Esophagus muscularis mucosa (tissue), 3 donors: Measurements from ENCODE around the gene WDR64.

Source experiments
- CTCF ChIP-seq, 3 experiments: fragments of 200-600 bp in 2 of 3; fragments of 450-650 bp in 1 of 3; sonication (generic) in 2 of 3; IDR thresholded peaks; one replicate each; pipeline ENCODE4 v1.5.1; 2017 to 2019; ENCODE audit warnings: antibody characterized with exemption in 3 of 3, mild to moderate bottlenecking in 2 of 3, moderate library complexity in 1 of 3
- POLR2A ChIP-seq: fragments of 450-650 bp; IDR thresholded peaks from one replicate; pipeline ENCODE4 v1.6.1; 2017; ENCODE audit warnings: antibody characterized with exemption, moderate library complexity, mild to moderate bottlenecking, low read depth
- POLR2AphosphoS5 ChIP-seq, 2 donors: sonication (generic); formaldehyde crosslinking; IDR thresholded peaks; one replicate each; pipeline ENCODE4 v1.6.1; 2017; ENCODE audit warnings: antibody characterized with exemption in 2 of 2

- TF ChIP-seq CTCF (IDR thresholded peaks at IDR 0.05): no peak
- no peak for TF ChIP-seq POLR2A
- TF ChIP-seq POLR2AphosphoS5 (IDR thresholded peaks at IDR 0.05): no peak
Observed at GRCh38 chr1:241615043-241615974, 36.8 kb upstream of the WDR64 start.
